Loucy (cell line): Measurements from ENCODE around the gene ZC3H18.

ENCODE experiments used
- CTCF ChIP-seq: fragments of 200-600 bp; sonication (generic); conservative IDR thresholded peaks from 2 replicates; pipeline ENCODE4 v1.5.1; 2014; ENCODE audit warnings: mild to moderate bottlenecking, antibody characterized with exemption, low read length
- EZH2phosphoT487 ChIP-seq: fragments of 200-600 bp; IDR thresholded peaks from 2 replicates; pipeline ENCODE4 v1.6.1; 2018; ENCODE audit warnings: antibody characterized with exemption, mild to moderate bottlenecking, moderate library complexity, borderline replicate concordance

- TF ChIP-seq CTCF (no peak), EZH2phosphoT487 (no peak)
Measured at GRCh38 chr16:88530051-88530857, 39.9 kb upstream of the ZC3H18 start.
